ENCODE results near the gene GGACT. TPM values are rescaled to one million over a fixed set of nuclear protein-coding genes. Genes with fewer than 3 reads are reported as not detected.
"Not testable (repeated sequence)": the region's sequence is repeated elsewhere in the genome, so short reads cannot be mapped to it uniquely, and the experiment has no call there.

GGACT gene
- total RNA-seq, 1 experiment from 2014 or later, result 3.8 TPM

DNA sequence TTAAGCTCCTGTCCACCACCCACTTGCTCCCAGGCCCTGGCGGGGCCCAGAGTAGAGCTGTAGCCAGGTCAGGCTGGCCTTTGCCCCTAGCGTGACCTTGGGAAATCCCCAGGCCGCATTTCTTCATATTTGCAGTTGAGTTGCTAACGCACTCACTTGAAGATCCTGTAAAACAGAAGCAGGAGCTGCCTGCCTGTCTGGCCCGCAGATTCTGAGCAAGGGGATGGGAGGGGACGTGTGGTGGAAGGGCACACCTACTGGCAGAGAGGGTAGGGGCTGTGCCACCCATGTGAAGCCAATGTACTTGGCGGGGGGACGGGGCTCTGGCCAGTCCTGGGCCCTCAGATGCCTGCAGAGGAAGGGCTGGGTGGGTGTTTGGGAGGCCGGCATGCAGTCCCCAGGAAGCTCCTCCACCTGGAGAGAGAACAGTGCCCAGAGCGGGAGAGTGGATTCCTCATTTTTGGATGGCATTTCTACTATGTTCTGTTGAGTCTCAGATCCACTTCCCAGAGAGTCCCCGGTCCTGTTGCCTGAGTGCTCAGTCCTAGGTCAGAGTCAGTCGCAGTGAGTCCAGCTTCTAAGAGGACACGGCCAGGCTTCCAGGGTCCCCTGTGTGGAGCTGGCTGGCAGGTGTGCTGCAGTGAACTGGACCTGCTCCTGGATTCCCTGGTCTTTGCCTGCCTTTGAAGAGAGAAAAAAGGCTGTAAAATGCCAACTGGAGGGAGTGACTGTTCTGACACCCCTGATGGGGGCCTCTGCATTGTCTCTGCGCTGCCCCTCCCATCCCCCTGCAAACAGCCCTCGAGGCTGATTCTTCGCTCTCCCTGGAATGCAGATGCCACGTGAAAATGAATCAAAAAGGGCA is 62.9 kb downstream of the GGACT start:
- Histone ChIP-seq H3K27ac (ENCODE audit: low read depth, low read length, poor library complexity, severe bottlenecking) (no peak overlapping the region), H3K9me3 (ENCODE audit: low read depth, low read length, poor library complexity, severe bottlenecking) (no peaks in the 10 kb centered on the region), H3K4me3 (ENCODE audit: low read depth, low read length, poor library complexity, severe bottlenecking) (no peak overlapping the region), H3K4me1 (ENCODE audit: insufficient read depth, low read length, poor library complexity, severe bottlenecking) (peaks cover 33% of the 10 kb centered on the region), H3K36me3 (ENCODE audit: insufficient read depth, low read length, poor library complexity, severe bottlenecking) (peaks cover 10% of the 10 kb centered on the region), H3K27me3 (replicated peaks; ENCODE audit: insufficient read depth, low read depth, low read length, poor library complexity) (no peaks in the 10 kb centered on the region)
- ChIA-PET POLR2A (ENCODE audit: low non-redundant PET) (no interaction called here), CTCF (no interaction called here)
- no peak for DNase-seq (ENCODE audit: low spot score)
- no TSS peak for BruUV-seq (replicated peaks)
- no peak for TF ChIP-seq EZH2 (IDR thresholded peaks at IDR 0.05; ENCODE audit: borderline replicate concordance, low read depth, low read length, poor library complexity, severe bottlenecking)
- TF ChIP-seq, protein P1, sequence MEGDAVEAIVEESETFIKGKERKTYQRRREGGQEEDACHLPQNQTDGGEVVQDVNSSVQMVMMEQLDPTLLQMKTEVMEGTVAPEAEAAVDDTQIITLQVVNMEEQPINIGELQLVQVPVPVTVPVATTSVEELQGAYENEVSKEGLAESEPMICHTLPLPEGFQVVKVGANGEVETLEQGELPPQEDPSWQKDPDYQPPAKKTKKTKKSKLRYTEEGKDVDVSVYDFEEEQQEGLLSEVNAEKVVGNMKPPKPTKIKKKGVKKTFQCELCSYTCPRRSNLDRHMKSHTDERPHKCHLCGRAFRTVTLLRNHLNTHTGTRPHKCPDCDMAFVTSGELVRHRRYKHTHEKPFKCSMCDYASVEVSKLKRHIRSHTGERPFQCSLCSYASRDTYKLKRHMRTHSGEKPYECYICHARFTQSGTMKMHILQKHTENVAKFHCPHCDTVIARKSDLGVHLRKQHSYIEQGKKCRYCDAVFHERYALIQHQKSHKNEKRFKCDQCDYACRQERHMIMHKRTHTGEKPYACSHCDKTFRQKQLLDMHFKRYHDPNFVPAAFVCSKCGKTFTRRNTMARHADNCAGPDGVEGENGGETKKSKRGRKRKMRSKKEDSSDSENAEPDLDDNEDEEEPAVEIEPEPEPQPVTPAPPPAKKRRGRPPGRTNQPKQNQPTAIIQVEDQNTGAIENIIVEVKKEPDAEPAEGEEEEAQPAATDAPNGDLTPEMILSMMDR (conservative IDR thresholded peaks at IDR 0.05; ENCODE audit: low read depth, low read length), result no peak
- intact Hi-C loops (cut with micrococcal nuclease; ENCODE audit: unreplicated experiment), result no loop called here

DNA sequence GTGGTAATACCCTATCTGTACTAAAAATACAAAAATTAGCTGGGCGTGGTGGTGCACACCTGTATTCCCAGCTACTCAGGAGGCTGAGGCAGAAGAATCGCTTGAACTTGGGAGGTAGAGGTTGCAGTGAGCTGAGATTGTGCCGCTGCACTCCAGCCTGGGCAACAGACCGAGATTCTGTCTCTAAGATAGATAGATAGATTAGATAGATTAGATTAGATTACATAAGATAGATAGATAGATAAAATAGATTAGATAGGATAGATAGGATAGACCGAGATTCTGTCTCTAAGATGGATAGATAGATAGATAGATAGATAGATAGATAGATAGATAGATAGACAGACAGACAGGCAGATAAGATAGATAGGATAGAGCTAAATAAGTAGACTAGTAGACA is 63.9 kb downstream of the GGACT start:
- H3K4me3 ChIP-seq (ENCODE audit: low read depth, low read length, poor library complexity, severe bottlenecking); POLR2A ChIA-PET (ENCODE audit: low non-redundant PET); H3K27ac ChIP-seq (ENCODE audit: low read depth, low read length, poor library complexity, severe bottlenecking); DNase-seq (ENCODE audit: low spot score); H3K9me3 ChIP-seq (ENCODE audit: low read depth, low read length, poor library complexity, severe bottlenecking); CTCF ChIA-PET; H3K36me3 ChIP-seq (ENCODE audit: insufficient read depth, low read length, poor library complexity, severe bottlenecking); intact Hi-C loops (cut with micrococcal nuclease; ENCODE audit: unreplicated experiment); BruUV-seq (replicated peaks); H3K27me3 ChIP-seq (replicated peaks; ENCODE audit: insufficient read depth, low read depth, low read length, poor library complexity): not testable (repeated sequence)
- peaks cover 43% of the 10 kb centered on the region for H3K4me1 ChIP-seq (ENCODE audit: insufficient read depth, low read length, poor library complexity, severe bottlenecking)

DNA sequence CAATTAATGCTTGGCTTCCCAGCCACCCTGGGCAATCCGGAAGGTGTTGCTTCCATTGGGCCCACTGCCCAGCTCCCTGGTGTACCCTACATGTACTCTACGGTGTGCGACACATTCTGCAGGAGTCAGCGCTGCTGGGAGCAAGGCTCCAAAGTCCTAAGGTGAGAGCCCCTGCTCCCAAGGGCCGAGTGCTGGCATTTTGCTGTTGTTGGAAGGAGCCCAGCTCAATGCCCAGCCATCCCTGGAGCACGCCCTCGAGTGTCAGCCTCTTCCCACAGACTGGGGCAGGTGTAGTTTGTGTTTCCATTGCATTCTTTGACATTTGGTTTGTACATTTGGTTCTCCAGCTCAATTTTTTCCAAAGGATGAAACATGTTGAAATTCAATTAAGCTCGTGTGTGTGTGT is 64.6 kb downstream of the GGACT start:
- intact Hi-C loops (cut with micrococcal nuclease; ENCODE audit: unreplicated experiment), result no loop called here
- Histone ChIP-seq H3K9me3 (ENCODE audit: low read depth, low read length, poor library complexity, severe bottlenecking) (no peaks in the 10 kb centered on the region), H3K4me3 (ENCODE audit: low read depth, low read length, poor library complexity, severe bottlenecking) (no peak overlapping the region), H3K36me3 (ENCODE audit: insufficient read depth, low read length, poor library complexity, severe bottlenecking) (peaks cover 10% of the 10 kb centered on the region), H3K27ac (ENCODE audit: low read depth, low read length, poor library complexity, severe bottlenecking) (no peak overlapping the region), H3K27me3 (replicated peaks; ENCODE audit: insufficient read depth, low read depth, low read length, poor library complexity) (no peaks in the 10 kb centered on the region), H3K4me1 (ENCODE audit: insufficient read depth, low read length, poor library complexity, severe bottlenecking) (peaks cover 50% of the 10 kb centered on the region)
- CTCF ChIA-PET, result no interaction called here
- no peak for TF ChIP-seq EZH2 (IDR thresholded peaks at IDR 0.05; ENCODE audit: borderline replicate concordance, low read depth, low read length, poor library complexity, severe bottlenecking)
- TF ChIP-seq, protein P1 (conservative IDR thresholded peaks at IDR 0.05; ENCODE audit: low read depth, low read length), result no peak
- no peak for DNase-seq (ENCODE audit: low spot score)
- no TSS peak for BruUV-seq (replicated peaks)
- POLR2A ChIA-PET (ENCODE audit: low non-redundant PET), result no interaction called here

DNA sequence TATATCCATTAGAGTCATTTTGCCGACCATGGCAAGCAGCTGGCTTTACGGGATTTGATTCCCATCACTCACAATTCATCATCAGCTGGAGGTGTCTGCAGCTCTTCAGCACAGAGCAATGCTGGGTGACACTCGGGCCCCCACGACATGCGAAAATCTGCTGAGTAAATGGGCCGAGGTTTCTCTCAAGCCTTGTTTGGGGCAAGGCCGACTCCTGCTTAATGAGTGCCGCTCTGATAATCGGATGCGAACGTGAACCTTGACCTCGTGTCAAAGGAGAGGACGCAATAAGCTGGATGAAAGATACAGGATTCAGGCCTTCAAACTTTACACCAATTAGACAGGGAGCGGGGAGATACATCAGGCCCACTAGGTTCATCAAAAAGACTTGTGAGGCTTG is 65.2 kb downstream of the GGACT start:
- POLR2A ChIA-PET (ENCODE audit: low non-redundant PET), result interaction anchor here (0.6 kb wide), 1 partner anchor 130 kb away, joined by 10 read pairs; no protein-coding TSS in a partner anchor

More for the DNA sequence above, 65.2 kb downstream of the GGACT start:
- TF ChIP-seq, protein P1 (conservative IDR thresholded peaks at IDR 0.05; ENCODE audit: low read depth, low read length), result no peak
- TF ChIP-seq EZH2 (IDR thresholded peaks at IDR 0.05; ENCODE audit: borderline replicate concordance, low read depth, low read length, poor library complexity, severe bottlenecking), result no peak
- CTCF ChIA-PET, result no interaction called here
- Histone ChIP-seq H3K4me3 (ENCODE audit: low read depth, low read length, poor library complexity, severe bottlenecking) (no peak overlapping the region), H3K27me3 (replicated peaks; ENCODE audit: insufficient read depth, low read depth, low read length, poor library complexity) (no peaks in the 10 kb centered on the region), H3K27ac (ENCODE audit: low read depth, low read length, poor library complexity, severe bottlenecking) (peak overlapping the region; percentile 93), H3K4me1 (ENCODE audit: insufficient read depth, low read length, poor library complexity, severe bottlenecking) (peaks cover 56% of the 10 kb centered on the region), H3K9me3 (ENCODE audit: low read depth, low read length, poor library complexity, severe bottlenecking) (no peaks in the 10 kb centered on the region), H3K36me3 (ENCODE audit: insufficient read depth, low read length, poor library complexity, severe bottlenecking) (peaks cover 10% of the 10 kb centered on the region)
- no peak for DNase-seq (ENCODE audit: low spot score)
- no TSS peak for BruUV-seq (replicated peaks)
- intact Hi-C loops (cut with micrococcal nuclease; ENCODE audit: unreplicated experiment), result no loop called here

All from A673 (cell line).